Measurements from ENCODE around the gene RLF.

DNA sequence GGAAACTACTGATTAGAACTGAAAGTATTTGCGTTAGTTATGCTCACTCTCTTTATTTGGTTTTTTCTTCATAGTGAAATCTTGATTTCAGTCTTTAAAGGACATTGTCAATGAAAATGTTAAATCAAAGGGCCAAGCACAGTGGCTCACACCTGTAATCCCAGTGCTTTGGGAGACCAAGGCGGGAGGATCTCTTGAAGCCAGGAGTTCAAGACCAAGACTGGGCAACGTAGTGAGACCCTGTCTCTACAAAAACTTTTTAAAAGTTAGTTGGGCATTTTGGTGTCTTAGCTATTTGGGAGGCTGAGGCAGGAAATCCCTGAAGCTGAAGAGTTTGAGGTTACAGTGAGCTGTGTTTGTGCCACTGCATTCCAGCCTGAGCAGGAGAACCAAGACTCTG is 13.6 kb downstream of the RLF start:
- TF ChIP-seq, protein P1, sequence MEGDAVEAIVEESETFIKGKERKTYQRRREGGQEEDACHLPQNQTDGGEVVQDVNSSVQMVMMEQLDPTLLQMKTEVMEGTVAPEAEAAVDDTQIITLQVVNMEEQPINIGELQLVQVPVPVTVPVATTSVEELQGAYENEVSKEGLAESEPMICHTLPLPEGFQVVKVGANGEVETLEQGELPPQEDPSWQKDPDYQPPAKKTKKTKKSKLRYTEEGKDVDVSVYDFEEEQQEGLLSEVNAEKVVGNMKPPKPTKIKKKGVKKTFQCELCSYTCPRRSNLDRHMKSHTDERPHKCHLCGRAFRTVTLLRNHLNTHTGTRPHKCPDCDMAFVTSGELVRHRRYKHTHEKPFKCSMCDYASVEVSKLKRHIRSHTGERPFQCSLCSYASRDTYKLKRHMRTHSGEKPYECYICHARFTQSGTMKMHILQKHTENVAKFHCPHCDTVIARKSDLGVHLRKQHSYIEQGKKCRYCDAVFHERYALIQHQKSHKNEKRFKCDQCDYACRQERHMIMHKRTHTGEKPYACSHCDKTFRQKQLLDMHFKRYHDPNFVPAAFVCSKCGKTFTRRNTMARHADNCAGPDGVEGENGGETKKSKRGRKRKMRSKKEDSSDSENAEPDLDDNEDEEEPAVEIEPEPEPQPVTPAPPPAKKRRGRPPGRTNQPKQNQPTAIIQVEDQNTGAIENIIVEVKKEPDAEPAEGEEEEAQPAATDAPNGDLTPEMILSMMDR (conservative IDR thresholded peaks at IDR 0.05 in 1 of 2, IDR thresholded peaks at IDR 0.05 in 1 of 2; ENCODE audit: low read depth in 1 of 2, low read length in 2 of 2) = no peak
- no peak for TF ChIP-seq EZH2 (IDR thresholded peaks at IDR 0.05; ENCODE audit: low read length, missing control alignments)

Data from fibroblast of lung (primary cell).